IPS DF 6.9 (cell line): ENCODE results near the gene IL33.

Experiments
- DNase-seq: peaks from one replicate; pipeline ENCODE4 v3.0.0-alpha.2; 2013; ENCODE audit warnings: low read depth, low spot score
- H3K27ac ChIP-seq: one replicate; pipeline ENCODE4 v1.5.1; 2013; ENCODE audit warnings: low read length, control low read depth
- H3K27me3 ChIP-seq: 2 replicates; pipeline ENCODE4 v1.6.1; 2013; ENCODE audit warnings: mild to moderate bottlenecking, low read length; ENCODE audit not compliant: control insufficient read depth, insufficient read depth
- H3K36me3 ChIP-seq: 2 replicates; pipeline ENCODE4 v1.6.1; 2013; ENCODE audit warnings: low read length; ENCODE audit not compliant: control insufficient read depth, insufficient read depth
- H3K4me1 ChIP-seq: 2 replicates; pipeline ENCODE4 v1.6.1; 2013; ENCODE audit warnings: low read length; ENCODE audit not compliant: control insufficient read depth, insufficient read depth
- H3K4me3 ChIP-seq: 2 replicates; pipeline ENCODE4 v1.5.1; 2013; ENCODE audit warnings: mild to moderate bottlenecking, low read length
- H3K9me3 ChIP-seq: 2 replicates; pipeline ENCODE4 v1.6.1; 2013; ENCODE audit warnings: low read length, inconsistent platforms; ENCODE audit not compliant: control insufficient read depth, insufficient read depth
- WGBS: extraction: QIAGEN DNeasy Blood & Tissue Kit; methylation state at CpG from one replicate; pipeline ENCODE4 v1.1.7; 2013; ENCODE audit warnings: mixed read lengths, missing lambda C conversion rate; ENCODE audit not compliant: insufficient read length, insufficient coverage; 5-methylcytosine and 5-hydroxymethylcytosine counted together

The IL33 gene

GRCh38 chr9:6216002-6216401 is 395 bp downstream of the IL33 start:
- Histone ChIP-seq H3K27ac (no peak overlapping the region), H3K27me3 (no peaks in the 10 kb centered on the region)
- WGBS = no CpG with 5 or more reads among the region's 3 CpGs

GRCh38 chr9:6216951-6217350 is 1.3 kb downstream of the IL33 start:
- WGBS = no CpG with 5 or more reads among the region's 1 CpG
- H3K27me3 ChIP-seq = no peaks in the 10 kb centered on the region
- no peaks in the 10 kb centered on the region for H3K9me3 ChIP-seq
- no peak overlapping the region for H3K4me3 ChIP-seq
- no peaks in the 10 kb centered on the region for H3K4me1 ChIP-seq
- DNase-seq = no peak
- H3K27ac ChIP-seq = no peak overlapping the region
- H3K36me3 ChIP-seq = no peaks in the 10 kb centered on the region

More at GRCh38 chr9:6216002-6216401, 395 bp downstream of the IL33 start:
- DNase-seq = no peak
- Histone ChIP-seq H3K4me1 (no peaks in the 10 kb centered on the region), H3K36me3 (no peaks in the 10 kb centered on the region), H3K9me3 (no peaks in the 10 kb centered on the region), H3K4me3 (no peak overlapping the region)

- no CpG with 5 or more reads among the region's 3 CpGs for WGBS
- Histone ChIP-seq H3K27me3 (no peaks in the 10 kb centered on the region), H3K4me3 (no peak overlapping the region), H3K9me3 (no peaks in the 10 kb centered on the region), H3K27ac (no peak overlapping the region), H3K36me3 (no peaks in the 10 kb centered on the region), H3K4me1 (no peaks in the 10 kb centered on the region)
- no peak for DNase-seq
Observed at GRCh38 chr9:6218099-6218502, 2.5 kb downstream of the IL33 start.

GRCh38 chr9:6219040-6219439 is 3.4 kb downstream of the IL33 start:
- Histone ChIP-seq H3K27me3 (no peaks in the 10 kb centered on the region), H3K4me3 (no peak overlapping the region), H3K4me1 (no peaks in the 10 kb centered on the region), H3K36me3 (no peaks in the 10 kb centered on the region), H3K9me3 (no peaks in the 10 kb centered on the region), H3K27ac (no peak overlapping the region)
- no CpG with 5 or more reads among the region's 4 CpGs for WGBS
- no peak for DNase-seq

GRCh38 chr9:6219981-6220380 is 4.4 kb downstream of the IL33 start:
- Histone ChIP-seq H3K27me3 (no peaks in the 10 kb centered on the region), H3K9me3 (no peaks in the 10 kb centered on the region), H3K27ac (no peak overlapping the region), H3K4me1 (no peaks in the 10 kb centered on the region), H3K4me3 (no peak overlapping the region), H3K36me3 (no peaks in the 10 kb centered on the region)
- WGBS = no CpG with 5 or more reads among the region's 2 CpGs
- DNase-seq = no peak

- H3K27me3 ChIP-seq = no peaks in the 10 kb centered on the region
- no peak overlapping the region for H3K27ac ChIP-seq
- no peaks in the 10 kb centered on the region for H3K4me1 ChIP-seq
- no peaks in the 10 kb centered on the region for H3K36me3 ChIP-seq
- no peak overlapping the region for H3K4me3 ChIP-seq
- no peak for DNase-seq
- no peaks in the 10 kb centered on the region for H3K9me3 ChIP-seq
- WGBS = no CpG with 5 or more reads among the region's 1 CpG
Observed at GRCh38 chr9:6224393-6225154, 9.0 kb downstream of the IL33 start.

- H3K4me1 ChIP-seq = no peaks in the 10 kb centered on the region
- H3K27me3 ChIP-seq = no peaks in the 10 kb centered on the region
- peak; percentile 13 for DNase-seq
- WGBS = no CpG with 5 or more reads among the region's 1 CpG
- no peak overlapping the region for H3K27ac ChIP-seq
- H3K36me3 ChIP-seq = no peaks in the 10 kb centered on the region
- H3K4me3 ChIP-seq = no peak overlapping the region
- no peaks in the 10 kb centered on the region for H3K9me3 ChIP-seq
Observed at GRCh38 chr9:6226696-6227095, 11.1 kb downstream of the IL33 start.

GRCh38 chr9:6229186-6229585 is 13.6 kb downstream of the IL33 start:
- no peaks in the 10 kb centered on the region for H3K9me3 ChIP-seq
- no CpG with 5 or more reads among the region's 2 CpGs for WGBS
- no peak for DNase-seq
- no peak overlapping the region for H3K27ac ChIP-seq
- H3K4me1 ChIP-seq = no peaks in the 10 kb centered on the region
- no peaks in the 10 kb centered on the region for H3K36me3 ChIP-seq
- no peak overlapping the region for H3K4me3 ChIP-seq
- H3K27me3 ChIP-seq = no peaks in the 10 kb centered on the region

- no CpG with 5 or more reads among the region's 1 CpG for WGBS
- no peak for DNase-seq
- Histone ChIP-seq H3K4me1 (no peaks in the 10 kb centered on the region), H3K27me3 (no peaks in the 10 kb centered on the region), H3K4me3 (no peak overlapping the region), H3K36me3 (no peaks in the 10 kb centered on the region), H3K27ac (no peak overlapping the region), H3K9me3 (no peaks in the 10 kb centered on the region)
Observed at GRCh38 chr9:6229619-6230018, 14.0 kb downstream of the IL33 start.

- DNase-seq = no peak
- no CpG with 5 or more reads among the region's 2 CpGs for WGBS
- no peak overlapping the region for H3K27ac ChIP-seq
Observed at GRCh38 chr9:6230037-6230780, 14.6 kb downstream of the IL33 start.

More at GRCh38 chr9:6230037-6230780, 14.6 kb downstream of the IL33 start:
- Histone ChIP-seq H3K27me3 (no peaks in the 10 kb centered on the region), H3K4me1 (no peaks in the 10 kb centered on the region), H3K9me3 (no peaks in the 10 kb centered on the region), H3K36me3 (no peaks in the 10 kb centered on the region), H3K4me3 (no peak overlapping the region)
